ENCODE measurements around the gene REEP1.
"Not testable (repeated sequence)": the region's sequence is repeated elsewhere in the genome, so short reads cannot be mapped to it uniquely, and the experiment has no call there.

Gene REEP1

GRCh38 chr2:86281066-86281700 is 56.2 kb downstream of the REEP1 start:
- FAIRE-seq = no peak

GRCh38 chr2:86280191-86280667 is 57.2 kb downstream of the REEP1 start:
- FAIRE-seq = no peak

GRCh38 chr2:86275962-86276361 is 61.5 kb downstream of the REEP1 start:
- FAIRE-seq = no peak

GRCh38 chr2:86275384-86275799 is 62.0 kb downstream of the REEP1 start:
- FAIRE-seq = no peak

GRCh38 chr2:86274918-86275275 is 62.5 kb downstream of the REEP1 start:
- FAIRE-seq = no peak

- FAIRE-seq = no peak
These were observed 63.0 kb downstream of the REEP1 start for GRCh38 chr2:86274265-86274917.

GRCh38 chr2:86272111-86272510 is 65.3 kb downstream of the REEP1 start:
- no peak for FAIRE-seq

- no peak for FAIRE-seq
These were observed 66.2 kb downstream of the REEP1 start for GRCh38 chr2:86271248-86271647.

GRCh38 chr2:86263956-86264355 is 73.5 kb downstream of the REEP1 start:
- FAIRE-seq = no peak

GRCh38 chr2:86260978-86261377 is 76.4 kb downstream of the REEP1 start:
- FAIRE-seq = no peak

GRCh38 chr2:86258106-86258505 is 79.3 kb downstream of the REEP1 start:
- no peak for FAIRE-seq

GRCh38 chr2:86256982-86257381 is 80.4 kb downstream of the REEP1 start:
- FAIRE-seq = no peak

GRCh38 chr2:86256300-86256699 is 81.1 kb downstream of the REEP1 start:
- FAIRE-seq = no peak

- no peak for FAIRE-seq
These were observed 82.6 kb downstream of the REEP1 start for GRCh38 chr2:86254576-86255538.

GRCh38 chr2:86253424-86253823 is 84.0 kb downstream of the REEP1 start:
- FAIRE-seq = no peak

- no peak for FAIRE-seq
These were observed 85.6 kb downstream of the REEP1 start for GRCh38 chr2:86251840-86252266.

GRCh38 chr2:86249579-86250391 is 87.6 kb downstream of the REEP1 start:
- FAIRE-seq = peak; percentile 99

- FAIRE-seq = no peak
These were observed 88.2 kb downstream of the REEP1 start for GRCh38 chr2:86249176-86249575.

- FAIRE-seq = not testable (repeated sequence)
These were observed 92.2 kb downstream of the REEP1 start for GRCh38 chr2:86245222-86245621.

- FAIRE-seq = not testable (repeated sequence)
These were observed 92.6 kb downstream of the REEP1 start for GRCh38 chr2:86244781-86245180.

- no peak for FAIRE-seq
These were observed 93.3 kb downstream of the REEP1 start for GRCh38 chr2:86243950-86244733.

- FAIRE-seq = no peak
These were observed 94.2 kb downstream of the REEP1 start for GRCh38 chr2:86243272-86243671.

Data from islet of Langerhans (tissue), 1 donor.